Parathyroid adenoma (tissue), 2 donors: ENCODE results near the gene AP1B1.

Experiments used
- H2AFZ ChIP-seq: fragments of 300-600 bp; sonication (generic); one replicate; pipeline ENCODE4 v1.7.0; 2017; ENCODE audit warnings: antibody characterized with exemption, mild to moderate bottlenecking
- H3K27ac ChIP-seq: fragments of 300-600 bp; sonication (generic); one replicate; pipeline ENCODE4 v1.7.0; 2017
- H3K27me3 ChIP-seq: fragments of 300-600 bp; sonication (generic); one replicate; pipeline ENCODE4 v1.7.0; 2017; ENCODE audit warnings: low read length; ENCODE audit not compliant: control insufficient read depth, insufficient read depth
- H3K36me3 ChIP-seq: fragments of 300-600 bp; sonication (generic); one replicate; pipeline ENCODE4 v1.7.0; 2017; ENCODE audit warnings: low read length; ENCODE audit not compliant: control insufficient read depth, insufficient read depth
- H3K4me1 ChIP-seq: fragments of 300-600 bp; sonication (generic); one replicate; pipeline ENCODE4 v1.7.0; 2017; ENCODE audit warnings: control low read depth
- H3K4me2 ChIP-seq: fragments of 300-600 bp; sonication (generic); one replicate; pipeline ENCODE4 v1.7.0; 2017; ENCODE audit warnings: low read length
- H3K4me3 ChIP-seq: fragments of 300-600 bp; sonication (generic); one replicate; pipeline ENCODE4 v1.7.0; 2017; ENCODE audit warnings: low read depth, low read length
- H3K79me2 ChIP-seq: fragments of 300-600 bp; sonication (generic); one replicate; pipeline ENCODE4 v1.7.0; 2017; ENCODE audit warnings: control low read depth
- H3K9ac ChIP-seq: fragments of 300-600 bp; sonication (generic); one replicate; pipeline ENCODE4 v1.7.0; 2017; ENCODE audit warnings: mild to moderate bottlenecking
- H3K9me3 ChIP-seq: fragments of 300-600 bp; sonication (generic); one replicate; pipeline ENCODE4 v1.7.0; 2017; ENCODE audit warnings: low read length; ENCODE audit not compliant: control insufficient read depth
- TF ChIP-seq, protein P1 (sequence below): fragments of 300-600 bp; sonication (generic); IDR thresholded peaks from one replicate; pipeline ENCODE4 v1.7.0; 2017; ENCODE audit warnings: antibody characterized with exemption, mild to moderate bottlenecking
- donor health status: primary hyperparathyroidism.

The AP1B1 gene

DNA sequence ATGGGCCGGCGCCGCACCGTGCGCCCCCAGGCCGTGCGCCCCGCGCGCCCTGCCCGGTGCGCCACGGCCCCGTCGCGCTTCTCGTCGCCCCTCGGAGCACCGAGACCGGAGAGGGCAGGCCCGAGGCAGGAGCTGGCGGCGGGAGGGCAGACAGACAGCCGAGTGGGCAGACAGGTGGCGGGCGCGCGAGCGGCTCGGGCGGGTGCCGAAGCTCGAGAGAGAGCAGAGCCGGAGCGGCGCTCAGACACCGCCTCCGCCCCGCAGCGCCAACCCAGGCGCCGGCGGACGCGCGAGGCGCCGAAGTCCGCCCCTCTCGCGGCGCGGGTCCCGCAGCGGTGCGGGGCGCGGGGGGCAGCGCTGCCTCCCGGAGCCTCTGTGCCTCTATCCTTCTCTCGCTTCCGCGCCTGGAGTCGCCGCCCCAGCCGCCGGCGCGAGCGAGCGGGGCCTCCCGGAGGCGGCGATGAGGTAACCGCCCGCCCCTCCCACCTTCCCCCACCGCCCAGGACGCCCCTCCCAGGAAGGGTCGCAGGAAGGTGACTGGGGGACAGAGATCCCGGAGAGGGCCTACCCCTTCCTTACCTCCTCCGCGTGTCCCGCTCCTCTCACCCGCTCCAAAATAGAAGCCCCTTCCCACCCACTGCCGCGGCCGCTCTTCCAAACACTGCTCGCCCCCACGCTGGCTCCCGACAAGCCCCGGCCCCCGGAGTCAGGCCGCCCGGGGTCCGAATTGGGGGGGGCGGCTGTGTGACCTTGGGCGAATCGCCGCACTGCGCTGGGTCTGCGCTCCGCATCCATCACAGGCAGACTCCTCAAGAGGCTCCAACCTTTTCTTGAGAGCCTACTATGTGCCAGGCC, 72.9 kb downstream of the AP1B1 start, which contains the start of gene RASL10A:
TSS of gene RASL10A (minus strand) at position 412 of the 855 bp plus-strand sequence. CDS start 451 bp downstream, outside the sequence.
- no peak within 1 kb of the TSS for H3K27ac ChIP-seq
- H3K9me3 ChIP-seq: no peaks in the 10 kb centered on the region
- H2AFZ ChIP-seq: no peak within 1 kb of the TSS
- no peak within 1 kb of the TSS for H3K9ac ChIP-seq
- H3K4me1 ChIP-seq: no peaks in the 10 kb centered on the region
- no peak within 1 kb of the TSS for H3K4me3 ChIP-seq
- H3K36me3 ChIP-seq: no peaks in the 10 kb centered on the region
- H3K27me3 ChIP-seq: peaks cover 12% of the 10 kb centered on the region
- H3K79me2 ChIP-seq: no peaks in the 10 kb centered on the region
- TF ChIP-seq, protein P1, sequence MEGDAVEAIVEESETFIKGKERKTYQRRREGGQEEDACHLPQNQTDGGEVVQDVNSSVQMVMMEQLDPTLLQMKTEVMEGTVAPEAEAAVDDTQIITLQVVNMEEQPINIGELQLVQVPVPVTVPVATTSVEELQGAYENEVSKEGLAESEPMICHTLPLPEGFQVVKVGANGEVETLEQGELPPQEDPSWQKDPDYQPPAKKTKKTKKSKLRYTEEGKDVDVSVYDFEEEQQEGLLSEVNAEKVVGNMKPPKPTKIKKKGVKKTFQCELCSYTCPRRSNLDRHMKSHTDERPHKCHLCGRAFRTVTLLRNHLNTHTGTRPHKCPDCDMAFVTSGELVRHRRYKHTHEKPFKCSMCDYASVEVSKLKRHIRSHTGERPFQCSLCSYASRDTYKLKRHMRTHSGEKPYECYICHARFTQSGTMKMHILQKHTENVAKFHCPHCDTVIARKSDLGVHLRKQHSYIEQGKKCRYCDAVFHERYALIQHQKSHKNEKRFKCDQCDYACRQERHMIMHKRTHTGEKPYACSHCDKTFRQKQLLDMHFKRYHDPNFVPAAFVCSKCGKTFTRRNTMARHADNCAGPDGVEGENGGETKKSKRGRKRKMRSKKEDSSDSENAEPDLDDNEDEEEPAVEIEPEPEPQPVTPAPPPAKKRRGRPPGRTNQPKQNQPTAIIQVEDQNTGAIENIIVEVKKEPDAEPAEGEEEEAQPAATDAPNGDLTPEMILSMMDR: no peak
- H3K4me2 ChIP-seq: peak within 1 kb of the TSS; percentile 47

DNA sequence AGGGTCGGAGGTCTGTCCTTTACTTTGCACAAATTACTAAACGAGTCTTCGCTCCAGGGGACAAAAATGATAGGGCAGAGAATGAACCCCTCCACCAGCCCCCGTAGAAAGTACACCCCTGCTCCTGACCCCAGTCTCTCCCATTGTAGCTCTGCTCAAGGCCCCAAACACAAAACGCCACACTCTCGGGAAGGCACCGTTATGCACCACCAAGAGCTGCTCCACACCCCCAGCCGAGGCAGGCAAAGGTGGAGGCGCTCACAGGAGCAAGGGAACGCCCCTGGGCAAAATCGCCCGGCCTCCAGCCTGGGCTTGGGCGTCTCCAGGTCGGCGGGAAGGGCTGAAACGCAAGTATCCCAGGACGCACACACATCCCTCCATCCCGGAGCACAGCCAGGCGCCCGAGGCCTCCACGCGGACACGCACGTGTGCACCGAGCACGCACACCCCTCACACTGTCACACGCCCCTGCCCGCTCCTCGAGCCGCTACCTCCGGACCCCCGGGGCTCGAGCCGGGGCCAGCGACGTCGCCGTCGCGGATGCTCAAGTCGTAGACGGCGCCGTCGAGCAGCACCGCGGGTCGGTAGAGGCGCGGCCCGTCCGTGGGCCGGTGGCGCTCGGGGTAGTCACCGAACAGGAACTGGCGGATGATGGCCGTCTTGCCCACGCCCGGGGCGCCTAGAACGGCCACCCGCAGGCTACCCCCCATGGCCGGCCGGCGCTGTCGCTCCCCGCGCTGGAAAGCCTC, 73.7 kb downstream of the AP1B1 start:
- Histone ChIP-seq H3K4me1 (no peaks in the 10 kb centered on the region), H3K27me3 (peaks cover 12% of the 10 kb centered on the region), H3K4me2 (peak overlapping the region; percentile 47), H3K9ac (no peak overlapping the region), H3K27ac (no peak overlapping the region), H3K36me3 (no peaks in the 10 kb centered on the region), H3K9me3 (no peaks in the 10 kb centered on the region), H3K79me2 (no peaks in the 10 kb centered on the region), H2AFZ (no peak overlapping the region), H3K4me3 (no peak overlapping the region)
- TF ChIP-seq, protein P1: no peak

DNA sequence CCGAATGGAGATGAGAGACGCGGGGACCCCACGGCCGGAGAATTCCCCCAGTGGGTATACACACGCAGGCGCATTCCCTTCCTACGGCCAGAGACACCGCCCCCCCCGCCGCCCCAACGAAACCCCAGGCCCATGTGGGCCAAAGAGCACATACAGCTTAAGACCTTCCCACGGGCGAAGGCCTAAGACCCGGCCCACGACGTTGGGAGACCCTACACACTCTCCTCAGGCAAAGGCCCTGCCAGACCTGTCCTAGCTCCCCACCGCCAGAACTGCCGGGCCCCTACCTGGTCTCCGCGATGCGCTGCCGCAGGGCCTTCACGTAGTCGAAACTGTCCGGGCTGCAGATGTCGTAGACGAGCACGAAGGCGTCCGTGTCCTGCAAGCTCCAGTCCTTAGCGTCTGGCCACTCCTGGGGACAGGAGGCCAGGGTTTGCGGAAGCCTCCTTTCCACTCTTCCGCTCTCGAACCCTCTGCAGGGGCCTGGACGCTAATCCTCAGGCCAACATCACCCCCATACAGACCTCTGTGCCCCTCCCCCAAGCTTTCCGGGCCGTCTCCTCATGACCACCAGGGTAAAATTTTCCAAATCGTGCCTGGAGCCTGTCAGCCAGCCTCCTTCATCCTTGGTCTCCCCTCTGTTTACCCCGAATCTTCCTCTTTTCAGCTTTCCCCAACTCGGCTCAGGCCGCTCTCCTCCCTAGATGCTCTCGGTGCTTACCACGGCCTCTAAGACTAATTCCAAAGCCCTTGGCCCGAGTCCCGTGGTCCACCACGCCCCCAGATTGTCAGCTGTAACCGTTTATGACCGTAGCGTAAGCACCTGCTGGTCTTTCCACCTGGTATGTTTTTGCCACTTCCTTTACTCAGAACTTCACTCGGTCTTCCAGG, 74.5 kb downstream of the AP1B1 start:
- no peaks in the 10 kb centered on the region for H3K9me3 ChIP-seq
- H3K4me1 ChIP-seq: no peaks in the 10 kb centered on the region
- no peak overlapping the region for H2AFZ ChIP-seq
- H3K4me3 ChIP-seq: no peak overlapping the region
- no peak overlapping the region for H3K27ac ChIP-seq
- TF ChIP-seq, protein P1: no peak
- H3K36me3 ChIP-seq: no peaks in the 10 kb centered on the region
- H3K27me3 ChIP-seq: peaks cover 12% of the 10 kb centered on the region
- peak overlapping the region; percentile 6 for H3K4me2 ChIP-seq
- H3K79me2 ChIP-seq: no peaks in the 10 kb centered on the region
- H3K9ac ChIP-seq: no peak overlapping the region

DNA sequence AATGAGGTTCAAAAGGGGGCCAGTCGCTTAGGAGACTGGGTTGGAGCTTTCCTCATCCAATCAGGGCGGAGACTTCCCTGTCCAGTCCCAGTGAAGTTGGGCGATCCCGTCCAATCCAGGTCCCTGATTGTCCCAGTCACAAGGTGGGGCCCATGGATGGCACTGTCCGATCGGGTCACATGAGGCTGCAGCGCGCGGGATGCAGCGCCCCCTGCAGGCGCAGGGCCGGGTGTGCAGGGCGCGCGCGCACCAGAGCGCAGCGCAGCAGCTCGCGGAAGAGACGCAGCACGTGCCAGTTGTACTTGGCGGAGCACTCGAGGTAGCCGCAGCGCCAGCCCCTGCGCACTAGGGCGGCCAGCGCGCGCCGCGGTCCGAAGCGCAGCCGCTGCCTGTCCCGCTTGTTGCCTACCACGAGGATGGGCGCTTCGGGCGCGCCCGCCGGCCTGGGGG, 75.2 kb downstream of the AP1B1 start:
- Histone ChIP-seq H3K9ac (no peak overlapping the region), H3K4me2 (no peak overlapping the region), H3K27me3 (peaks cover 12% of the 10 kb centered on the region), H2AFZ (no peak overlapping the region), H3K79me2 (no peaks in the 10 kb centered on the region), H3K9me3 (no peaks in the 10 kb centered on the region), H3K4me1 (no peaks in the 10 kb centered on the region), H3K27ac (no peak overlapping the region), H3K36me3 (no peaks in the 10 kb centered on the region), H3K4me3 (no peak overlapping the region)
- TF ChIP-seq, protein P1: no peak
